Stimulated activated CD4-positive, alpha-beta T cell treated with anti-CD3 and anti-CD28 coated beads, Interleukin-15, amount 100 ng/mL, for 48 hours (primary cell): ENCODE results near the gene CD300A.
A peak's percentile ranks its signal among the peaks of the same experiment; 100 is the strongest.

Experiments used
- DNase-seq, 2 donors: peaks; one replicate each; pipeline ENCODE4 v3.0.0-alpha.2; 2020; ENCODE audit warnings: low read depth in 2 of 2

CD300A gene

DNA sequence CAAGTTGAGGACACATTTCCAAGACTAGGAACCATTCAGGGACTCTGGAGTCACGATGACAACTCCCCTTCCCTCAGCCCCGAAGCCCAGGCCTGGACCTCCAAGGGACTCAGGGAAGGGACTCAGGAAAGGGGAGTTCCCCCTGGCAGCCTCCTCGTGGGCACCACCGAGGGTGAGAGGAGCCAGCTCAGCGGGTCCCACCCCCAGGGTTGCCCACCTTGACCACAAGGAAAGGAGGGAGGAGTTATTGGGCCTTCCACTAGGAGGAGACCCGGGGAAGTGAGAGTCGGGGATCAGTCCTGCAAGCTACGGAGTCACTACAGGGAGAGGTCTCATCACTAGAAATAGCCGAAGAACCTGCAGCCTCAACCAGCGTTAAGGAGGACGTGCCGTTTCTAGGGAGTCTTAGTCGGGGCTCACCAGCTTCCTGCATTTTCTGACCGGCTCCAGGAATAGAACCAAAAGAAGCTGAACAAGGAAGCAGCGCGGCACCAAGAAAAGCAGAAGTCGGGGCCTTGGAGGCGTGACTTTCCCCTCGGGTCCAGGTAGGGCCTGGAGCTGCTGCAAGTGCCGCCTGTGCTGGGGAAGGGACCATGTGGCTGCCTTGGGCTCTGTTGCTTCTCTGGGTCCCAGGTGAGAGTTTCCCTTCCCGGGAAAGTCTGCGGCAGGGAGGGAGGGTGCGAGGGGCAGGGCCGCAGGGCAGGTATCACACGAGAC lies at the start of gene CD300A:
TSS of gene CD300A (plus strand) at position 524 of the 717 bp plus-strand sequence. CDS start at position 594, 70 bp downstream.
- DNase-seq: no peak

DNA sequence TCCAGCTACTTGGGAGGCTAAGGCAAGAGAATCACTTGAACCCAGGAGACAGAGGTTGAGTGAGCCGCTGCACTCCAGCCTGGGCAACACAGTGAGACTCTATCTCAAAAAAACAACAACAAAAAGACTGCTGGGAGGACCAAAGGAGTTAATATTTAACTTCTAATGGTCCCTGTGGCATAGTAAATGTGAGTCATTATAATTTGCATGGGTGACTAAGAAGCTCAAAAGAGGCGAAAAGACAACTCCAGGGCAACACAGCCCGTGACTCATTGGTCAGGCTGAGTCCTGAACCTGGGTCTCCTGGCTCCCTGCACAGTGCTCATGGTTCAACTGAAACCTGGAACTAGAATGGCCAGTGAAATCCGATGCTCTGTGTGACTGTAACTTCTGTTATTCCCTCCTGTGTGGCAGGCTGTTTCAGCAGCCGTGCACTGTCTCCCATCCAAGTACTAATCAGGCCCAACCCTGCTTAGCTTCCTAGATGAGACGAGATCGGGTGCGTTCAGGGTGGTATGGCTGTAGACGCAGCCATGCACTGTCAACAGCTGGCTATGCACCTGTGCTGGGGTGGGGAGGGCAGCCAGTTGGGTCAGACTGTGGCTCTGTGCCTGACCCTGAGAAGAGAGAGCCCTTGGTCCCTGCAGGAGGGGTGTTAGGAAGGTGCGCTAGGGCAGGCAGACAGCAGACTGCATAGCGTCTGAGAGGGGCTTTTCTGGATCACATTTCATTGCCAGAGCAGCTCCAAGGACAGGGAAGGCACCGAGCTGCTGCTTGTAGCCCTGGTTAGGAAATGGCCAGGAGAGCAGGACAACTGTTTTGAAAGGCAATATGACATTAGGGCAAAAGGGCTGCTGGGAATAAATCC lies 49.0 kb upstream of the CD300A start:
- no peak for DNase-seq

DNA sequence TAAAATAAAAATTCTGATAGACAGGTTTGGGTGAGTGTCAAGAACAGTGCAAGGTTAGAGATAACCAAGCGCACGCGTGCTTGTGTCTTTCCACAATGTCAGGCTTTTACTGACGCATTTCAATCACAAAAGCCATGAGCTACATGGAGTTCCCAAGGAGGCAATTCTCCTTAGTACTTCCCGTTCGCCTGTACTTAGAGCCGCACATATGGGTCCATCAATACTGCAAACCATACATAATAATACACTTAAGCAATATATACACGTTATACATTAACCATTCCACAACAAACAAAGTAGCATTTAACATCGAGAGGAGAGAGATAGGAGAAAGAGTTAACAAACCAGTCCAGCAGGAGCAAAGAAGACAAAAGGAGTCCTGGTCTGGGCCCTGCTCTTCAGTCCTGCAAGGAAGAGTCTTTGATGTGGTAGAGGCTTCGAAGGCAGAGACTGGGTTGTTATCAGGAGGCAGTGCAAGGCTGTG lies 46.5 kb upstream of the CD300A start:
- DNase-seq: no peak

DNA sequence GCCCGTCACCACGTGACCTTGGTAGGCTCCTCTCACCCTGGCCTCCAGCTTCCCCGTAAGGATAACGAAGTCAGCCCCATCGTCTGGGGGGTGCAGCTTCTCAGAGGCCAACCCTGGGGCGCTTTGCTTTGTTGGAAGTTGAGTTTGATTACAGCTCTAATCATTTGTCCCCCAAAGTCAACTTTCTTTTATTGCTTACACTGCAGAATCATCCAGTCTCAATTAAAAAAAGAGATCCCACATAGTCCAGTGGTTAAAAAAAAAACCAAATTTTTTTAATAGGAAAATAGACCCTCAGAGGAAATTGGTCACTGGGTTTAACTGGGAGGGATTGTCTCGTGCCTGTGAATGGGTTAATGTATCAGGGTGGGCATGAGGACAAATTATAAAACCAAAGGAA lies 42.3 kb upstream of the CD300A start:
- no peak for DNase-seq

DNA sequence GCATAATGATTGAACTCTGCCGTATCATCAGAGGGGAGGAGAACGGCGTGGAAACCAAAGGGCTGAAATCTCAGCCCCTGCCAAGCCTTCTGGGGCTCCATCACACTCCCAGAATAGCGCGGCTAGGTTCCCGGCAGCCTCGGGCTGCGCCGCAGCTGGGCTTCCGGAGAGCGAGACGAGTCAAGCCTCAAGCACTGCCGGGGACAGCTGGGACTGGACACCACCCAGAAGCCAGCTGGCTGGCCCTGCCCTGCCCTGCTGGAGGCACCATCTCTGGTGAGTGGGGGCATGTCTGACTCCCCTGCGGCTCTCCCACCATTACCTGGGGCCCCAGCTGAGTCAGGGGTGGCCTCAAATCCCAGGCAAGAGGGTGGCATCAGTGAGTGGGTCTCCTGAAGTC lies 41.8 kb upstream of the CD300A start:
- DNase-seq: no peak

DNA sequence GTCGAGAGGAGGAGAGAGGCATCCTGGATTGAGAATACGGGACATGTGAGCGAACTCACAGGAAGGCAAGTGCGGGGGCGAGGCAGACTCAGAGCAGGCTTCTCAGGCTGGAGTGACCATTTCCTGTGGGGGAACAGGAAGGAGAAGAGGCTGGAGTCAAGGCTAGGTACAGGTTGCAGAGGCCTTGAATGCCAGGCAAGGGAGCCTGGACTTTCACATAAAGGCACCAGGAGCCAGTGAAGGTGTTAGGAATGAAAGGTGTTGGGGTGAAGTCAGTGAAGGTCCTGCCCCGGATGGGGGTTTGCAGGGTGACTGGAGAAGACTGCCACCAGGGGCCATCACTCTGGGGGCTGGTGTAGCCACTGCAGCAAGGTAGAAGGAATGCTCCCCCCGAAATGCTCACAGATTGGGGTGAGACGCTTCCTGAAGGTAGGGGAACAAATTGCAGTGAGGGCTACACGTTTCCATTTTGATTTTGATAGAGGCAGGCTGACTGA lies 39.8 kb upstream of the CD300A start:
- no peak for DNase-seq

DNA sequence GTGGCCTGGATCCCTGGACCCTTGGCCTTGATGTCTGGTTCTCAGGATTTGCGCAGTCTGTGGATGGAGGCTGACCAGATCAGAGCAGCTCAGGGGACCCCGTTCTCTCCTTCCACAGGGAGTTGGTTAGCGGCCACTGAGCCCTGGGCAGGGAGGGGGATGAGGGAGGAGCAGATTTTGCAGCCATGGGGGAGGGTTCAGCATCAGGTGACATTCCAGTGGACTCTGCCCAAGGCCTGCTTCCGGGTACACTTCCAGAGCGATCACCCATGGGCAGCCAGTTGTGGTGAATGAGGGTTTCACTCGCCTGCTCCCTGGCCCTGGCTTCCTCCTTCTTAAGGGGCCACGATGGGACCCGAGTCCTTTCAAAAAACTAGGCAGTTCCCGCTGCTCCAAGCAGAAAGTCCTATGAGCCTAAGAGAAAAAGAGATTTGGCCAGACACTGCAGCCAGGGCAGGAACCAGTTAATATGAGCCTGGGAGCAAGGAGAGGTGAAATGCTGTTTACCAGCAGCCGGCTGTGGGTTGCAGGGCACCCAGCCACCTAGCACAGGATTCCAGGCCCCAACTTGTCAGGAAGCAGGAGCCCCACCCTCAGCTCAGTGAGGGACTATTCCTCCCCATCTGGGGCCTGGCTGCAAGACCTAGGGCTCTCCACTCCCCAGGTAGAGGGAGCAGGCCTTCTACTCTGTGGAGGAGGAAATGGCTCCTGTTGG lies 39.2 kb upstream of the CD300A start:
- DNase-seq: no peak

DNA sequence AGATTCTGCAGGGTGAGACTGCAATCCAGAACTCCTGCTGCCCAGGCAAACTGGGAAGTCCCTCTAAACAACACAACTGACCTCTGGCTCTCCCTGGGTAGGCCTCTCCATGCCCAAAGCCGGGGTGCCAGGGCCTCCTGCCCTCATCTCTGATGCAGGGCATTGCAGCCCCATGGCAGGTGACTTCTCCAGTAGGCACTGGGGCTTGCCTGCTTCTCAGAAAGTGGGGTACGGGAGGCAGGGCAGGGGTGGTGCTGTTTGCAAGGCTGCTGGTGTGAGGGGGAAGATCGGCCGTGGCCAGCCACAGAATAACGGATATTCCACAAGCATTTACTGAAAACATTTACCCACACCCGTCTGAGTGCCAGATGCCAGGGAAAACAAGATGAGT lies 38.7 kb upstream of the CD300A start:
- DNase-seq: no peak

DNA sequence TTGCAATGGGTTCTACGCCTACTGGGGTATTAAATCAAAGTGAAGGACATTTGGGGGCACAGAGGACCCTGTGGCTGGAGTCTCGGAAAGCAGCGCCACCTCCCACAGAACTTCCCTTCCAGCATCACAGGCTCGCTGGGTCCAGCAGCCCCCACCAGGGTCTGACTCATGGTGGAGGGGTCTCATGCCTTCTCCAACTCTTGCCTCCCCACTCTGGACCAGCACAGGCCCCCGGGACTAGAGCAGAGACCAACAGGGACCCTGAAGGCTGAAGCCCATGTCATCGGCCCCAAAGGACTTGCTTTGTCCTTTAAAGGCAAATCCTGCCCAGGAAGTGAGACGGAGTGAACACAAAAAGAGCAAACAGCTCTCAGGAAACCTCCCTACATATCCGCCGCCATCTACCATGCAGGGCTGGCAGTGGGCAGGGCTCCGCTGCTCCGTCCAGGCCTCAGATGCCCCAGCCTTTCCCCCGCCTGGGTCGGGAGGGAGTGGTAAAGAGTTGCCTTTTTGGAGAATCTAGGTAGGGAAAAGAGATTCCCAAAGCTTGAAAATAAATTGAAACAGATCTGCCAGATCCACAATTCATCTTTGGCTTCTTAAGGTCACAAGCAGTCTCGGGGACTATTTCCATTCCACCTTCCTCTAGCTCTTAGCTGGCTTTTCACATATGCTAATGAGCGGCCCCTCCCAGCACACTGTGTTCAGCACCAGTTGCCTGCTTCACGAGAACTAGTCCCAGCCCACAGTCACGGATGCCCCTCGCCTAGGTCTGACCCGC lies 36.6 kb upstream of the CD300A start:
- DNase-seq: no peak

DNA sequence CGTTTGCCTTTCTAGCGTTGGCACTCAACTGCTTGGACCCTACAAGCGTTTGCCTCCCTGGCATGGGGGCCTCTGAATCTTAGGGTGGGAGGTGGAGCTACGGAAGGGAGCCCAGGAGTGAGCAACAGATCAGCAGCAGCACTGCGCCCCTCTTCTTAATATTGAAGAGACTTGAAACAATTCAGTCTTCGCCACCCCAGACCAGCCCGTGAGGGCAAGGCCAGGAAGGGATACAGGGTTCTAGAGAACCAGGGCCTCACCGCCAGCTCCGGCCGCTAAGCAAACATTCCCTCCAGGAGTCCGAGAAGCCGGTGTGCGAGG lies 36.1 kb upstream of the CD300A start:
- no peak for DNase-seq

DNA sequence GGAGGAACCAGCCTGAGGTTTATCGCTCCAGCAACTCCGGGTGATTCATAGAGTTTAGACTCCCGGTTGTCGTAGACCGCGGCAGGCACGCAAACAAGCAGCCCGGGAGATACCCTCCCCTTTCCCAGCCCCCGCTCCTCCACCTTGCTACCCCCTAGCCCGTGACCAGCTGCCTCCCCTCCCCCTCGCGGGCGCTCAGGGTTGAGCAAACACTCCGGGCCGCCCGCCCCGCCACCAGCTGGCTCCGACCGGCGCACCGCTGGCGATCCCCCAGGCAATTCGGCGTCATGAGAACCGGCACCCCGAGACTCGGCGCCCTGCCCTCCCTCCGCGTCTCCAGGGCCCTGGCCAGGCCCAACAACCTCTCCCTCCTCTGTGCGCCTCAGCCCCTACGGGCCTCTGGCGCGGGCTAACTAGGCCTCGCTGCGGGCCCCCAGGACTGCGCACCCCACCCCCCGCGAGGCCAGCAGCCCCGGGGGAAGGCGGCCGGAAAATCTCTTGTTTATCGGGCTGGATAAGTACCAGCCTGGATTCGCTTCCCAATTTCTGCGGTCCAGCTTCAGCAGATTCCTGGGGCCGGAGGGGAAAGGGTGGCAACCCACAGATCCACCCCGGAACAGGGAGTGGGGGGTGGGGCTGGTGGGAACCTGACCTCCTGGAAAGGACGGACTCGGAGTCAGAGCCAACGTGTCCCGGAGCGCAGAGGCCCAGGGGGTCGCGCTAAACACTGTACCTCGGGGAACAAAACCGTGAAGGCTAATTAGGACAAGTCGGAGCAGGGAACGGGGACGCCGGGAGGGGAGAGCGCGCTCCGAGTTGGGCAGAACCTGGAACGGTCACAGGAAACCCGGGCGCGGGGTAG lies 35.5 kb upstream of the CD300A start:
- DNase-seq: no peak

DNA sequence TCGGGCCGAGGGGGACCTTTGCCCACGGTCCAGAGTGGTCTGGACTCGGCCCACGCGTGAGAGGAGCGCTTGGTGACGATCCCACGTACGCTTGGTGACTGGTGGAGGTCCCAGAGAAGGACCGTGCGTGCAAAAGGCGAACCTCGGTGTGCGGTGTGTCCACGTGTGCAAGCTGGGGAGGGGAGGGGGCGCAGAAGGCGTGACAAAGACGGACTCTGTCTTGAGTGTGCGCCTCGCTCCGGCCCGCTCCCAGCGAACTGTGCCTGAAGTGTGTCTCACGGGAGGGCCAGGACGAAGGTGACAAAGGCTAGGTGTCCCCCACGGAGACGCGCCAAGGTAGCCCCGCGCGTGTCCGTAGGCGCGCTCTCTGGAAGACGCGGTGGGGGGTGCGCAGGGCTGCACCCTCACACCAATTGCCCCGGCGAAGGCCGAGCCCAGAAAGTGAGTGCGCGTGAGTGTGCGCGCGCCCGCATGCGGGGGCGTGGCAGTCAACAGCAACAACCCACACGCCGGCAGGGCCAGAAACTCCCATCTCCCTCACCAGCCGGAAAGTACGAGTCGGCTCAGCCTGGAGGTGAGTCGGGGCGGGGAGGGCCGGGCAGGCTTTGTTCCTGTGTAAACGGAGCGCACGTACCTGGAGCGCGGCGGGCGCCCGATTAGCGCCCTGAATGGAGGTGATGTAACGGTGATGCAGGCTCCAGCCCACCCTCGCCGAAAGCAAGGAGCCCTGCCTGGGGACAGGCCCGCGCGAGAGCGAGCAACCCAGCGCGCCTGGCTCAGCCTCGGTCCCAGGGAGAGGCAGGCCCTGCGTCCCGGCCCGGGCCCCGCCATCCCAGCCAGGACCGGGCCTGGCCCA lies 34.6 kb upstream of the CD300A start, which contains the start of gene GPRC5C:
TSS of gene GPRC5C (plus strand) at position 521 of the 856 bp plus-strand sequence. CDS start 7,689 bp downstream, outside the sequence.
- DNase-seq: peak; percentile 31 to 63

DNA sequence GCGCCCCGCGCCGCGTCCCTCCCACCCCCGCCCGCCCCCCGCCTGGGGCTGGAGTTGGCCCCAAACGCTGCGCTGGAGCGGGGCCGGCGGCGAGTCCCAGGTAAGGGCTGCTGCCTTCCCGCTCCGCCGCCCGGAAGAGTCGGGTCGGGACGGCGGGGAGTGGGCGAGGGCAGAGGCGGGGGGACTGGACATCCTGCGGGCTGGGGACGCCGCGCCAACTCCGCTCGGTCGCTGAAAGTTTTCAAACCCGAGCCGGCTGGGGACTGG lies 34.1 kb upstream of the CD300A start:
- DNase-seq: no peak

DNA sequence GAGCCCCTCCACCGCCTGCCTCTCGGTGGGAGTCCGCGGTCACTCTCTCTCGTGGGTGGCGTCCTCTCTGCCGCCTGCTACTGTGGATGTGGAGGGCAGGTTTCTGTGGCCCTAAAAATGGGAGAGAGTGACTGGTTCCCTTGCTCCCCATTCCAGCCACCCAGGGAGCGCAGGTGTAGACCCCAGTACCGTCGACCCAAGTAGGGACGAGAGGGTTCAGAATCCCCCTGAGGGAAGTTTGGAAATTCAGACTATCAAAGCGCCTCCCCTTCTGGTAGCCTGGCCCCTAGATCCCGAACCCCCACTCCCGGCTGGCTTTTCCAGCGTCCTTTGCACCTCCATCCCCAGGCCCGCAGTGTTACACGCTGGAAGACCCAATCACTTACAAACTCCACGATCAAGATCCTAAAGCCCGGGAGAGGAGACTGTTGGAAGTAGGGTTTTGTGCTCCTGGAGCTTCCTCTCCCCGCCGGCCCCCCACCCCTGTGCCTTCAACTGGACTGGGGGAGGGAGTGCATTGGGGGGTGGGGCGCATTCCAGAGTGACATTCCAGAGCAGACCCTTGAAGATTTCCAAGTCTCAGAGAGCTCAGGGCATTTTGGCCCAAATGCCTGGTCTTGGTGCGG lies 33.6 kb upstream of the CD300A start:
- no peak for DNase-seq

DNA sequence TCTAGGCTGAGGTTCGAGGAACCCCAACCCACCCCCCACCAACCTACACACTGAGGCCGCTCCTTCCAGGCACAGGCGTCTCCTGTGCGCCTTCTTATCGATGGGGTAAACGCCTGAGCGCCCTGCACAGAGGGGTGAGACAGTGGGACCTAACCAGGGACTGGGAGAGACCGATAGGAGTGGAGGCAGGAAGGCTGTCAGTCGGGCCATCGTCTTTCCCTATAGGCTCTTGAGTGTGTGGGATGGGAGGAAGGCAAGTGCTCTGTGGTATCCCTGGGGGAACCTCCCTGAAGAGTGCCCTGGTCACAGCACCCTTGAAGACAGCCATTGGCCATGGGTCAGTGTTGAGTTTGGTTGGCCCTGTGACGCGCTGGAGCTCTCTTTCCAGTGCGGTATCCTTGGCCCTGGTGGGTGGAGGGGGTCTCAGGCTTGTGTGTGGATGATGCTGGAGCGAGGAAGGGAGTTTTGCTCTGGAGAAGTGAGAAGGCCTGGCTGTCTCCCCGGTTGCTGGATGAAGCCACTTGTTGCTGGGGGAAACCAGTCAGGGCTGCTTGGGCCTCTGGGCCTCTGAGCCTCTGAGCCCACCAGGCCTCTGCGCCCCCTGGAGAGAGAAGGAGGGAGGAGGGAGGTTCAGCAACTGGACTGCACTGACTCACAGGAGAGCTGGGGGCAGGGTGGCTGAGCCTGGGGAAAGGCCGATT lies 32.9 kb upstream of the CD300A start:
- no peak for DNase-seq

DNA sequence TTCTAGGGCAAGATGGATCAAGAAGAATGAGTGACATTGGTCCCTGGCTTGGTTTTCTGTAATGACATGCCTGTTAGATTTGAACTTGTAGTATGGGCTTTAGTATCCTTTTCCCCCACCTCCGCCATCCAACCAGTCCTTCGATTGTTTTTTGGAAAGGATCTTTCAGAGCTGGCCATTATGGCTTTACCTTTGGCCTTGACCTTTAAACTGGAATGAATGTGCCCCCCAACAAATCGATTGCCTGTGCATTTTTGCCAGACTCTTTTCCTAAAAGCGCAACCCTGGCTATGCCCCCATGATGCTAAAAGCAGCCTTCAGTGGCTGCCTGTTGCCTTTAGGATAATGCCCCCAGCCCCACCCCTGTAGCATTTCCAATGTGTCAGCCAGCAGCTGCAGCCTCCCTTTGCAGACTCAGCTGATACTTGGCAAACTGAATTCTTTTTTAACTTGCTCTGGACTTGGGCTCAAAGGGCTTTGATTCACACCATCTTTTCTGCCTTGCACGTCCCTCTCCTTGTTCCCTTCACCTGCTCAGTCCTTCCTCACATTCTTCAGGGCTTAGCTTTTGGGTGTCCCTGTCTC lies 30.6 kb upstream of the CD300A start:
- DNase-seq: no peak

DNA sequence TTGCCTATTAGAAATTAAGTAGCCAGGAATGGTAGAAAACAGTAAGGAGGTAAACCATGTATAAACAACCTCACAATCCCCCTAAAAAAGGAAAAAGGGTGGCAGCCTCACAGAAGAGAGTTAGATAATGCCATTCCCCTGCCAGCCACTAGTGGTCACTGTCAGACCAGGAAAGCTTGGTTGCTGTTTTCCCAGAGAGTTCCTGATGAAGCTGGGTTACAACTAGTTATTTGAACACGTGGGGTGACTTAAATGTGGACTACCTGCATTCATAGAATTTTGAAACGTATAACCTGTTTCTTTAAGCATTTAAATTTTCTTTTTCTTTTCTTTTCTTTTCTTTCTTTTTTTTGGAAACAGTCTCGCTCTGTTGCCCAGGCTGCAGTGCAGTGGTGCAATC lies 28.7 kb upstream of the CD300A start:
- DNase-seq: no peak
